ENCODE data around the gene GJA3. TPM values are rescaled to one million over a fixed set of nuclear protein-coding genes. Genes with fewer than 3 reads are reported as not detected.
"Not testable (repeated sequence)": the region's sequence is repeated elsewhere in the genome, so short reads cannot be mapped to it uniquely, and the experiment has no call there.

GJA3 gene
- total RNA-seq, 2 experiments from 2014 or later: not detected

- Mint-ChIP-seq H3K4me1 (ENCODE audit: low read depth) (peaks cover 12% of the 10 kb centered on the region), H3K27me3 (peaks cover 48% of the 10 kb centered on the region), H3K9me3 (no peaks in the 10 kb centered on the region), H3K27ac (no peak overlapping the region), H3K4me3 (no peak overlapping the region), H3K36me3 (ENCODE audit: low read depth) (no peaks in the 10 kb centered on the region)
- no peak overlapping the region for H3K4me3 ChIP-seq (ENCODE audit: low read length)
- peaks cover 13% of the 10 kb centered on the region for H3K4me1 ChIP-seq (ENCODE audit: insufficient read depth, low read length)
- CTCF ChIA-PET: no interaction called here
- ATAC-seq (ENCODE audit: poor library complexity) (no peak), DNase-seq (no peak)
- POLR2A ChIA-PET: no interaction called here
- H3K27me3 ChIP-seq (ENCODE audit: control insufficient read depth in 1 of 2, insufficient read depth in 2 of 2, low read length in 2 of 2): peaks cover 24 to 32% of the 10 kb centered on the region in 2 experiments
- no peak for TF ChIP-seq CTCF (IDR thresholded peaks at IDR 0.05)
- H3K27ac ChIP-seq (ENCODE audit: low read depth in 1 of 2, low read length in 2 of 2): no peak overlapping the region
- H3K36me3 ChIP-seq (ENCODE audit: insufficient read depth, low read length): no peaks in the 10 kb centered on the region
- H3K9me3 ChIP-seq (ENCODE audit: control insufficient read depth in 1 of 2, insufficient read depth in 1 of 2, low read length in 2 of 2): peaks cover 0 to 2% of the 10 kb centered on the region in 2 experiments
- intact Hi-C loops (cut with DNase I, micrococcal nuclease): no loop called here
Measured at GRCh38 chr13:20156702-20157101, 4.2 kb downstream of the GJA3 start.

- H3K9me3 Mint-ChIP-seq; ATAC-seq (ENCODE audit: poor library complexity); H3K9me3 ChIP-seq (ENCODE audit: control insufficient read depth in 1 of 2, insufficient read depth in 1 of 2, low read length in 2 of 2); intact Hi-C loops (cut with DNase I, micrococcal nuclease); H3K4me1 ChIP-seq (ENCODE audit: insufficient read depth, low read length); H3K27ac Mint-ChIP-seq; H3K4me3 ChIP-seq (ENCODE audit: low read length); H3K27ac ChIP-seq (ENCODE audit: low read depth in 1 of 2, low read length in 2 of 2); POLR2A ChIA-PET; H3K36me3 Mint-ChIP-seq (ENCODE audit: low read depth); DNase-seq; H3K4me1 Mint-ChIP-seq (ENCODE audit: low read depth); H3K4me3 Mint-ChIP-seq; H3K36me3 ChIP-seq (ENCODE audit: insufficient read depth, low read length); CTCF ChIA-PET: not testable (repeated sequence)
- peaks cover 61% of the 10 kb centered on the region for H3K27me3 Mint-ChIP-seq
- peaks cover 16 to 20% of the 10 kb centered on the region in 2 experiments for H3K27me3 ChIP-seq (ENCODE audit: control insufficient read depth in 1 of 2, insufficient read depth in 2 of 2, low read length in 2 of 2)
Measured at GRCh38 chr13:20153290-20153689, 7.6 kb downstream of the GJA3 start.

- Histone ChIP-seq H3K27me3 (ENCODE audit: control insufficient read depth in 1 of 2, insufficient read depth in 2 of 2, low read length in 2 of 2) (peaks cover 7 to 13% of the 10 kb centered on the region in 2 experiments), H3K4me1 (ENCODE audit: insufficient read depth, low read length) (no peaks in the 10 kb centered on the region), H3K36me3 (ENCODE audit: insufficient read depth, low read length) (no peaks in the 10 kb centered on the region), H3K27ac (ENCODE audit: low read depth in 1 of 2, low read length in 2 of 2) (no peak overlapping the region), H3K9me3 (ENCODE audit: control insufficient read depth in 1 of 2, insufficient read depth in 1 of 2, low read length in 2 of 2) (peaks cover 0 to 6% of the 10 kb centered on the region in 2 experiments), H3K4me3 (ENCODE audit: low read length) (no peak overlapping the region)
- ATAC-seq (ENCODE audit: poor library complexity): no peak
- H3K36me3 Mint-ChIP-seq (ENCODE audit: low read depth): no peaks in the 10 kb centered on the region
- CTCF ChIA-PET: no interaction called here
- no peaks in the 10 kb centered on the region for H3K4me1 Mint-ChIP-seq (ENCODE audit: low read depth)
- H3K27ac Mint-ChIP-seq: no peak overlapping the region
- no peak for DNase-seq
- H3K4me3 Mint-ChIP-seq: no peak overlapping the region
- TF ChIP-seq CTCF (IDR thresholded peaks at IDR 0.05): no peak
- intact Hi-C loops (cut with DNase I, micrococcal nuclease): no loop called here
- no peaks in the 10 kb centered on the region for H3K9me3 Mint-ChIP-seq
- peaks cover 64% of the 10 kb centered on the region for H3K27me3 Mint-ChIP-seq
- POLR2A ChIA-PET: no interaction called here
Measured at GRCh38 chr13:20151612-20152011, 9.2 kb downstream of the GJA3 start.

- H3K27me3 Mint-ChIP-seq: peaks cover 65% of the 10 kb centered on the region
- no peaks in the 10 kb centered on the region for H3K4me1 Mint-ChIP-seq (ENCODE audit: low read depth)
- no peaks in the 10 kb centered on the region for H3K4me1 ChIP-seq (ENCODE audit: insufficient read depth, low read length)
- no peak for TF ChIP-seq CTCF (IDR thresholded peaks at IDR 0.05)
- H3K36me3 ChIP-seq (ENCODE audit: insufficient read depth, low read length): no peaks in the 10 kb centered on the region
- H3K27ac Mint-ChIP-seq: no peak overlapping the region
- DNase-seq (no peak), ATAC-seq (ENCODE audit: poor library complexity) (no peak)
- no peak overlapping the region for H3K4me3 ChIP-seq (ENCODE audit: low read length)
- CTCF ChIA-PET: no interaction called here
- H3K9me3 ChIP-seq (ENCODE audit: control insufficient read depth in 1 of 2, insufficient read depth in 1 of 2, low read length in 2 of 2): peaks cover 0 to 6% of the 10 kb centered on the region in 2 experiments
- H3K36me3 Mint-ChIP-seq (ENCODE audit: low read depth): no peaks in the 10 kb centered on the region
- peaks cover 4 to 10% of the 10 kb centered on the region in 2 experiments for H3K27me3 ChIP-seq (ENCODE audit: control insufficient read depth in 1 of 2, insufficient read depth in 2 of 2, low read length in 2 of 2)
- POLR2A ChIA-PET: no interaction called here
- no peak overlapping the region for H3K27ac ChIP-seq (ENCODE audit: low read depth in 1 of 2, low read length in 2 of 2)
- no peaks in the 10 kb centered on the region for H3K9me3 Mint-ChIP-seq
- intact Hi-C loops (cut with DNase I, micrococcal nuclease): no loop called here
- H3K4me3 Mint-ChIP-seq: no peak overlapping the region
Measured at GRCh38 chr13:20151016-20151415, 9.8 kb downstream of the GJA3 start.

Data from CD4-positive, alpha-beta T cell (primary cell).